ENCODE data around the gene TIFAB. TPM values are rescaled to one million over a fixed set of nuclear protein-coding genes. Genes with fewer than 3 reads are reported as not detected.
A peak's percentile ranks its signal among the peaks of the same experiment; 100 is the strongest.

TIFAB gene
- total RNA-seq, 4 donors from 2014 or later, result not detected

GRCh38 chr5:135466178-135467050, 14.3 kb upstream of the TIFAB start:
- intact Hi-C loops (cut with DNase I), result loop anchor here (10.0 kb wide), 1 partner anchor 358 kb away; no protein-coding TSS in a partner anchor
- H3K9me3 ChIP-seq, result no peaks in the 10 kb centered on the region

GRCh38 chr5:135465391-135466122, 13.4 kb upstream of the TIFAB start:
- 52 to 59% methylated on average over 12 of the region's 12 CpGs for WGBS, 2 donors

More at GRCh38 chr5:135466178-135467050, 14.3 kb upstream of the TIFAB start:
- 9 to 11% methylated on average over 13 to 26 of the region's 43 CpGs for WGBS, 2 donors
- Histone ChIP-seq H3K27me3 (peaks cover 20% of the 10 kb centered on the region), H3K4me3 (replicated peaks in 1 of 3) (no peak overlapping the region), H3K4me1 (peaks cover 3 to 7% of the 10 kb centered on the region in 2 donors), H3K27ac (no peak overlapping the region), H3K36me3 (no peaks in the 10 kb centered on the region)
- TF ChIP-seq POLR2A (IDR thresholded peaks at IDR 0.05), result no peak
- TF ChIP-seq, protein P1, sequence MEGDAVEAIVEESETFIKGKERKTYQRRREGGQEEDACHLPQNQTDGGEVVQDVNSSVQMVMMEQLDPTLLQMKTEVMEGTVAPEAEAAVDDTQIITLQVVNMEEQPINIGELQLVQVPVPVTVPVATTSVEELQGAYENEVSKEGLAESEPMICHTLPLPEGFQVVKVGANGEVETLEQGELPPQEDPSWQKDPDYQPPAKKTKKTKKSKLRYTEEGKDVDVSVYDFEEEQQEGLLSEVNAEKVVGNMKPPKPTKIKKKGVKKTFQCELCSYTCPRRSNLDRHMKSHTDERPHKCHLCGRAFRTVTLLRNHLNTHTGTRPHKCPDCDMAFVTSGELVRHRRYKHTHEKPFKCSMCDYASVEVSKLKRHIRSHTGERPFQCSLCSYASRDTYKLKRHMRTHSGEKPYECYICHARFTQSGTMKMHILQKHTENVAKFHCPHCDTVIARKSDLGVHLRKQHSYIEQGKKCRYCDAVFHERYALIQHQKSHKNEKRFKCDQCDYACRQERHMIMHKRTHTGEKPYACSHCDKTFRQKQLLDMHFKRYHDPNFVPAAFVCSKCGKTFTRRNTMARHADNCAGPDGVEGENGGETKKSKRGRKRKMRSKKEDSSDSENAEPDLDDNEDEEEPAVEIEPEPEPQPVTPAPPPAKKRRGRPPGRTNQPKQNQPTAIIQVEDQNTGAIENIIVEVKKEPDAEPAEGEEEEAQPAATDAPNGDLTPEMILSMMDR (IDR thresholded peaks at IDR 0.05), result peak; percentile 63 to 93 (median 79)
- DNase-seq, result peak; percentile 71 to 77

GRCh38 chr5:135462304-135462703, 10.2 kb upstream of the TIFAB start:
- intact Hi-C loops (cut with DNase I), result loop anchor here (2.0 to 10.0 kb wide), 2 partner anchors 88 to 362 kb away; no protein-coding TSS in a partner anchor
- no peak overlapping the region for H3K27ac ChIP-seq
- peak; percentile 43 to 44 for DNase-seq
- H3K27me3 ChIP-seq, result peaks cover 7% of the 10 kb centered on the region
- no peaks in the 10 kb centered on the region for H3K36me3 ChIP-seq
- H3K4me1 ChIP-seq, result peaks cover 3 to 13% of the 10 kb centered on the region in 2 donors
- no peak for TF ChIP-seq POLR2A (IDR thresholded peaks at IDR 0.05)
- TF ChIP-seq, protein P1 (IDR thresholded peaks at IDR 0.05), result peak in 3 of 6 experiments; percentile 35 to 44 (median 39)
- 5 to 11% methylated on average over 5 to 6 of the region's 6 CpGs for WGBS, 2 donors
- H3K9me3 ChIP-seq, result no peaks in the 10 kb centered on the region
- H3K4me3 ChIP-seq (replicated peaks in 1 of 3), result no peak overlapping the region

More at GRCh38 chr5:135465391-135466122, 13.4 kb upstream of the TIFAB start:
- Histone ChIP-seq H3K36me3 (no peaks in the 10 kb centered on the region), H3K9me3 (no peaks in the 10 kb centered on the region), H3K27ac (no peak overlapping the region), H3K4me1 (peaks cover 3 to 7% of the 10 kb centered on the region in 2 donors), H3K27me3 (peaks cover 20% of the 10 kb centered on the region), H3K4me3 (replicated peaks in 1 of 3) (no peak overlapping the region)
- intact Hi-C loops (cut with DNase I), result loop anchor here (10.0 kb wide), 1 partner anchor 359 kb away; no protein-coding TSS in a partner anchor
- TF ChIP-seq POLR2A (IDR thresholded peaks at IDR 0.05), result no peak
- TF ChIP-seq, protein P1 (IDR thresholded peaks at IDR 0.05), result no peak
- DNase-seq, result no peak

- intact Hi-C loops (cut with DNase I), result loop anchor here (2.0 to 10.0 kb wide), 2 partner anchors 89 to 363 kb away; no protein-coding TSS in a partner anchor
- no peak overlapping the region for H3K4me3 ChIP-seq (replicated peaks in 1 of 3)
- no peak overlapping the region for H3K27ac ChIP-seq
- TF ChIP-seq, protein P1 (IDR thresholded peaks at IDR 0.05), result no peak
- TF ChIP-seq POLR2A (IDR thresholded peaks at IDR 0.05), result no peak
- H3K4me1 ChIP-seq, result peaks cover 3 to 11% of the 10 kb centered on the region in 2 donors
- H3K36me3 ChIP-seq, result no peaks in the 10 kb centered on the region
- H3K9me3 ChIP-seq, result no peaks in the 10 kb centered on the region
- WGBS, 2 donors, result 86 to 90% methylated on average over 7 of the region's 7 CpGs
- DNase-seq, result no peak
- H3K27me3 ChIP-seq, result peaks cover under 1% of the 10 kb centered on the region
Measured at GRCh38 chr5:135461481-135462151, 9.5 kb upstream of the TIFAB start.

All from thyroid gland (tissue), 4 donors.